Activated naive CD4-positive, alpha-beta T cell treated with Interleukin-2 at 50 U/mL for 16 hours (primary cell): ENCODE results near the gene CEND1.
A peak's percentile ranks its signal among the peaks of the same experiment; 100 is the strongest.

Experiments
- DNase-seq: peaks from one replicate; pipeline ENCODE4 v3.0.0-alpha.2; 2020

Gene CEND1

DNA sequence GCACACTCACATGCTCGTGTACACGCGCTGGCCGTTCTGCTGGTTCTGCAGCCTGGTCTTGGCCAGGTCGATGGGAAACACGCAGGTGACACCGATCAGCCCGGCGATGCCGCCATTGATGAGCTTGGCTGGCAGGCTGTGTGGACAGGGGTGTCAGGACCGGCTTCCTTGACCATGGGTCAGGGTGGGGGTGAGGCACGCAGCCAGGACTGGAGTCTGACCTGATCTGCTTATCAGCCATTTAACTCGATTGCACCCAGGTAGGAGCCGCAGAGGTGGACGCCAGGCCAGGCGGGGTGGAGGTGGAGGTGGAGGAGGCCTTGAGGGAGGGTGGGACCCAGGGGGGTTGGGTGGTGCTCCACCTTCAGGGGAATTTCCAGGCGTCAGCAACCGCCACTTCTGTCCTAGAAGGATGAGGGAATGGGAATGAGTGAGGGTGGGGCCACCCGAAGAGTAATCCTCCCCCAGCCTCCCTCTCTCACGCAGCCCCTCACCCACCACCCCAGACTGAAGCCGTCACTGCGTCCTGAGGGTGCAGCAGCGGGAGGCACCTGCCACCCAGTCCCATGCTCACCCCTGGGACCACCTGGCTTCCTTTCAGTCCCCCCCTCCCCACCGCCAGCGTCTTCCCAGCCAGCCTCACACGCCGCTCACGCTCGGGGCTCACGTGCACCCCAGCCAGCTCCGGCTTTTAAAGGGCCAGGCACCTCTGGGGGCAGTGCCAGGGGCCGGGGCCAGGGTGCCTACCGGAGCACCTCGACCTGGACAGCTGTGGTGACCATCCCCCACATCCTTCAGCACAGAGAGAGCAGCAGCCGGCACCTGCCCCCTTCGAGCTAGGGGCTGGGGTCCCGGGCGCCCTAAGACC, 5.1 kb upstream of the CEND1 start:
- no peak for DNase-seq

DNA sequence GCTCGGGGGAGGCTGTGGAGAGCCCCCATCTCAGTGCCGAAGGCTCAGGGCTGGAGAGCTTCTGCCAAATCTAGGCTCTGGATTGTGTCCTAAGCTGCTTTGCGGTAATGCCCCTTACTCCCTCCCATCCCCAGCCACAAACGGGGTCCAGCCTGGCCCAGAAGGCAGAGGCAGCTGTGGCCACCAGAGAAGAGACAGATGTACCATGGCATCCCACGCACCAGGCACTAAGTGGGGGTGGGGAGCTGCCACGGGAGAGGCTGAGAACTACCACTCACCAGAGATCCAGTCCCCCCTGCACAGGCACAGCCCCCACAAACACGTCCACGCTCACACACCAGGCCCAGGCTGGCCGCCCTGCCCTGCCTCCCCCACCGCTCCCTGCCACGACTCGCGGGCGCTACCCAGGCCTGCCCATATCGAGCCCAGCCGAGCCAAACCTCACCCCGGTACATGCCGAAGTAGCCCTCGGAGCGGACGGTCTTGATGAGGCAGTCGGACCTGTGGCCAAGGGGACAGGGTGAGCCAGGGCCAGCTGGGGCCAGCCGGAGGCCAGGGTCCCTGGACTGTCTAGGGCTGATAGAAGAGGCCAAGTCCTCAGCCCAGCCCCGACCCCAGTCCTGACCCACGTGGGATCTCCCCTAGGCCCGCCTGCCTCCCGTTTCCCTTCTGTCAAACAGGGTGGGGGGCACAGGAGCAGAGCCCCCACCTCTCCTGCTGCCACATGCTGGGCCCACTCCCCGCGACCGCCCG, 4.3 kb upstream of the CEND1 start:
- no peak for DNase-seq

DNA sequence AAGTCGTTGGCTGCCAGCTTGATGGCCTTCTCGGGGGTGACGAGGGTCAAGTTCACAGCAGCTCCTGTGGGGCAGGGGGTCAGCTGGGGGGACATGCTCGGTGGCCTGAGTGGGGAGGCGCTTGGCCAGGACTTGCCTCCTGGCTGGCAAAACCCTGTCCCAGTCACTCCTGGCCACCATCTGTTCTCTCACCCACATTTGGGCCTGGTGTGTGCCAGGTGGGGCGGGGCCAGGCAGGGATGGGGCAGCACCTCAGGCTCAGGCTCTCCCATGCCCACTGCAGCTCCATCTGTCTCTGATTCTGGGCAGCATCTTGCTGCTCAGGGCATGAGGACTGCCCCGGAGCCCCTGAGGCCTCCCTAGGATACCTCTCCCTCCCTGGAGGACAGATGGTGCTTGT, 3.7 kb upstream of the CEND1 start:
- no peak for DNase-seq

DNA sequence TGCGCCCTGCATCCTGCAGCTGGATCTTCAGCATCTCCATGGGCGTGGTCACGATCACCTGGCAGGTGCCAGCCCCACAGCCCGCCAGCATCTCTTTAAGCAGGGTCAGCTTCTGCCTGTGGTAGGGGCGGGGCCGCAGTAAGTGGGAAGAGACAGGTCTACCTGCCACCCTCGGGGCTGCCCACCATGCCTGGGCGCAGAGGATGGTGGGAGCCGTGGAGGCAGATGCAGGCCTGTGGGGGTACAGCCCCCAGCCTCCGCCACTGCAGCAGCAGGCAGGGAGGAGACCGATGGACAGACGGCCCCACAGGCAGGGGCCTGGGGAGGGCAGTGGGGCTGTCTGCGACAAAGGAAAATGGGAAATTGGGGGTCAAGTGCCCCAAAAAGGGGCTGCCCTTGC, 3.0 kb upstream of the CEND1 start:
- no peak for DNase-seq

DNA sequence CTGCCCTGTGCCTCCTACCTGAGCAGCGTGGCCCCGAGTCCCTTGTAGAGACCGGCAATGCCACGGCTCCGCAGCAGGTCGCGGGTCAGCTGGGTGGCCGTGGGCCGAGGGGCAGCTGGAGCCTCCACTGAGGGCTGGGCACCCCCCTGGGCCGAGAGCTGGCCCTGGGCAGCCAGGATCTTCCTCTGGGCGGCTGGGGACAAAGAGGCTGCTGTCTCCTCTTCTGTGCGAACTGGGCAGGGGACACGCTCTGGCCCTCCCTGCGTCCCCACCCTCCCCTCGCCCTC, 2.6 kb upstream of the CEND1 start:
- no peak for DNase-seq

DNA sequence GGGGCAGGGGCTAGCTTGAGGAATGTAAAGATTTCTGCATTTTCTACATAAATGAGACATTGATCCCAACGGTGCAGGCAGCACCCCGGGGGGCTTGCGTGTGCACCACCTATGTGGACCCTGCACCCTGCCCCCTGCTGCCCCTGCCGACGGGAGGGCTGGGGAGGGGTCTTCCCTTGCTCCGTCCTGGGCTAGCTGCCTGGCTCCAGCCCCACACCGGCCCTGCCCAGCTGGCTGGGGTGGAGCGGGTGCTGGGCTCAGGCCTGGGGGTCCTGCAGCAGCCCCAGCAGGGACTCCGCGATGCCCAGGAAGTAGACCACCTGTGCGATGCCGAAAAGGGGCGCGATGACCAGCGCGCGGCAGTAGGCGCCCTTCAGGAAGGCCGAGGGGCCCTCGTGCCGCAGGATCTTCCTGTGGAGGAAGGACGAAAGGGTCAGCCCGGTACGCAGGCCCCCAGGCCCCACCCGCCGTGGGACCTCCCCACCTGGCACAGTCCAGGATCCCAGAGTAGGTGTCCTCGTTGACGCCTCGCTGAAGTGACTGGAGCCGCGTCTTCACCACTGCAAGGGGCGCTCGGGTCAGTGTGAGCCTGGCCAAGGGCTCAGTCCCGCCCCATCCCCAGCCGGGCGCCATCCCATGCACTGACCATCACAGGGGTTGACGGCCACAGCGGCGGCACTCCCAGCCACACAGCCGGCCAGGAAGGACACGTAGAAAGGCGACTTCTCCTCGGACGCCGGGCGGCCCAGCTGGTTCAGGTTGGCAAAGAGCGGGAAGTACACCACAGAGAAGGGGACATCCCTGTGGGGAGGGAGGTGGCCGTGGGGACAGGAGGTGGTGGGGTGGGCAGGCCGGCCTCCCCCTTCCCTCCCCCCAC, 2.0 kb upstream of the CEND1 start:
- no peak for DNase-seq

DNA sequence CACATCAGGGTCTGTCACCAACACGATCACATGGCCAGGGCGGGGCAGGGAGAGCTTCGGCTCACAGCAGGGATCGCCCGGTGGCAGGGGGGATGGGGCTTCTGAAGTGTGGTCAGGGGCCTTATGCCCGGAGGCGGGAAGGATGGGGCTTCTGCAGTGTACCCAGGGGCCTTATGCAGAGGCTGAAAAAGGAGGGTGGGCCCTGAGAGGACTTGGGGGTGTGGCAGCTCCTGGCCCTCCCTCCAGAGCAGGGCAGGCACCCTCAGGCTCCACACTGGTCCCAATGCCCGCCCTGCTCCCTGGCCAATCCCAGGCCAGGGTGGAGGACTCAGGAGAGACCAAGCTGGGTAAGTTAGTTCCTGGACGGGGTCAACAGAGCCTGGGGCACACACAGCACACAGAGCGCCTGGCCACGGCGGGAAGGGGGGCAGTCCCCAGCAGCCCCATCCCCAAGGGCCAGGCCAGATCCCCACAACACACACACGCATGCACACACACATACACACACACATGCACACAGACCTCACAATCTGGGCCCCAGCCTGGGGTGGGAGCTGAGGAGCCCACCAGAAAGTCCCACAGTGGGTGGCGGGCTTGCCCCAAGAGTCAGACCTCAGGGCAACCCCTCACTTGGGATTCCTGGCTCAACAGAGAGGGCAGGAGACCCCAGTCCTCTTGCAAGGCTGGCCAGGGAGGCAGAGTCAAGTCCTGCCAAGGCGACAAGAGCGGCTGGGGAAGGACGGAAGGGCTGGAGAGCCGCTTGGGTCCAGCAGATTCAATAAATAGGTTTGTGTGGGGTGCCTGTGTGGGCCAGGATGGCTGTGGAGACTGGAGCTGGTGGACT, 1.1 kb upstream of the CEND1 start:
- DNase-seq, result no peak

DNA sequence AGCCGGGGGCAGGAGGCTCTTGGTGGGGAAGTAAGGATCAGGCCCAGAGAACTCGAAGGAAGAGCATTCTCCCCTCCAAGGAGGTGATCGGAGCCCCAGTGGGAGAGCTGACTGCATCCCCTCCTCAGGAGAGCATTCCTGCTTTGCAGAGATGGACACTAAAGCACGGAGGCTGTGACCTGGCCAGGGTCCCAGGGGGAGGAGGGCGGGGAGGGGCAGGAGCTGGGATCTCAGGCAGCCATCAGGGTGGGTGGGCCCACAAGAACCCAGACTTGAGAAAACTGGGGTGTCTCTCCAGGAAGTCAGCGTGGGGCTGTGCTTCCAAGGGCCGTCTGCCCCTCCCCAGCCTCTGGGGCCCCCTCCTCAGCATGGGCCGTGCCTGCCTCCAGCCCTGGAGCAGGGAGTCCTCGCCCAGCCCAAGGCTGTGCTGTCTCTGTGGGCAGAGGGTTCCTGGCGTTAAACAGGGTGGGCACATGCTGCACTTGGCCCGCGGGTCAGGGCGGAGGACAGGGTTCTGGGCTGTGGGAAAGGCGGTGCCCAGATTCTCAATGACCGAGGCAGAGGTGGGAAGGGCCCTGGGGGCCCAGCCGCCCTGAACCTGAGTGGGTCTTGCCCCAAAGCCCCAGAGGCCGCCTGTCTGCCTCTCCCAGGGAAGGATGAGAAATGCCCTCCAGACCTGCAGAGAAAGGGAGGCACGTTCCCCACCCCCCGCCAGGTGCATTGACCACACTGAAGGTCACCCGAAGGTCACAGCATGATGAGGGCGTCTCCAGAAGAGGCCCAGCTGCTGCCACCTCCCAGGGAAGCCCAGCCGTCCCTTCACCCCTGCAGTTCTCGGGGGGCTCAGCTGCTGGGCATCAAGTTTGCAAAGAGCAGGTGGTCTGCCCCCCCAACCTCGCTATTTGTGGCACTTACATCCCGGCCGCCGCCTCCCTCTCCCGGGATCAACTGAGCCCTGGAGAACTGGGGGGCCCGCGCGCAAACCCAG, 643 bp downstream of the CEND1 start:
- no peak for DNase-seq

DNA sequence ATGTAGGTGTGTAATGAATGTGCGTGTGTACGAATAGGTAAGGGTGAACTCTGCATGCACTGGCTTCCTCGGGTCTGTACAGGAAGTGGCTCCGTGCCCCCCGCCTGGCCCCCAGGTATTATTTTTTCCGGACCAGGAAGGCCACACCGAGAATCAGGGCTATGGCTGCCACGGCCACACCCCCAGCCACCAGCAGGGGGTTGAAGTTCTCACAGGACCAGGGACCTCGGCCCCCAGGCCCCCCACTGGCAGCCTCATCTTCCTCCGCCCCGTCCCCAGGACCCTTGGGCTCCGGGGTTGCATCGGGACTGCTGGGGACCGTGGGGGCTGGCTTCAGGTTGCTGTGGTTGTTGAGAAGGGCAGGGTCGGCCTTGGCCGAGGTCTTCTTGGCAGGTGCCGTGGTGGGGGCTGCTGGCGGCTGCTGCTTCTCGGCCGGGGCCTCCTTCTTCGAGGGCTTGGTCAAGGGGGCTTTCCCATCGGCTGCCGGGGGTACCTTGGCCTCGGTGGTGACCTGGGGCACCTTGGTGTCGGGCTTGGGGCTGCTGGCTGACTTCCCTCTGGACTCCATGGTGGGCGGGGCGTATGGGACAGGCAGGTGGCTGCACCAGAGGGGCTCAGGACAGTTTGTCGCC, 1.8 kb downstream of the CEND1 start:
- DNase-seq, result no peak

DNA sequence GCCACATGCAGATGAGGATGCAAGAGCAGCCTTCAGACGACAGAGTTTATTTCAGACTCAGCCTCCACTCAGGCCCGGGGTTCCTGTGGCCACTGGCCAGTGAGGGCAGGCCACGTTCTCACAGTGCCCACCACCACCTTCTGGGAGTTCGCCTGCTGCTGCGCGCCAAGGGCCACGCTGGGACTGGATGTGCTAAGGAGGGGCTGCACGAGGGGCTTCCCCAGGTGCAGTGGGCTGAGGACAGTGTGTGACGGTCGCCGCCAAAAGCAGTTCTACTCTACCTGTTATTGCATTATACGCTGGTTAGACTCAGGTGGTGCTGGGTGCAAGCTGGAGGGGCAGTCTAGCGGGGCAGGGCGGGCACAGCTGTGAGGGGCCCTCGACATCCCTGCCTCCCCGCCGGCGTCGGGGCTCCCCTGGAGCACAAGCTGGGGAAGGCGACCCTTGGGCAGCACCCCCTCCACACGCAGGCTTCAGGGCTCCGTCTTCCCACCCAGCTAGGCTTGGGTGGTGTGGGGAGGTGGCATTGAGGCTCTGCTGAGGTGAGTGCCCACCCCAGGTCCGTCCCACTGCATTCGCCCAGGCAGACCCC, 2.7 kb downstream of the CEND1 start:
- DNase-seq, result no peak

DNA sequence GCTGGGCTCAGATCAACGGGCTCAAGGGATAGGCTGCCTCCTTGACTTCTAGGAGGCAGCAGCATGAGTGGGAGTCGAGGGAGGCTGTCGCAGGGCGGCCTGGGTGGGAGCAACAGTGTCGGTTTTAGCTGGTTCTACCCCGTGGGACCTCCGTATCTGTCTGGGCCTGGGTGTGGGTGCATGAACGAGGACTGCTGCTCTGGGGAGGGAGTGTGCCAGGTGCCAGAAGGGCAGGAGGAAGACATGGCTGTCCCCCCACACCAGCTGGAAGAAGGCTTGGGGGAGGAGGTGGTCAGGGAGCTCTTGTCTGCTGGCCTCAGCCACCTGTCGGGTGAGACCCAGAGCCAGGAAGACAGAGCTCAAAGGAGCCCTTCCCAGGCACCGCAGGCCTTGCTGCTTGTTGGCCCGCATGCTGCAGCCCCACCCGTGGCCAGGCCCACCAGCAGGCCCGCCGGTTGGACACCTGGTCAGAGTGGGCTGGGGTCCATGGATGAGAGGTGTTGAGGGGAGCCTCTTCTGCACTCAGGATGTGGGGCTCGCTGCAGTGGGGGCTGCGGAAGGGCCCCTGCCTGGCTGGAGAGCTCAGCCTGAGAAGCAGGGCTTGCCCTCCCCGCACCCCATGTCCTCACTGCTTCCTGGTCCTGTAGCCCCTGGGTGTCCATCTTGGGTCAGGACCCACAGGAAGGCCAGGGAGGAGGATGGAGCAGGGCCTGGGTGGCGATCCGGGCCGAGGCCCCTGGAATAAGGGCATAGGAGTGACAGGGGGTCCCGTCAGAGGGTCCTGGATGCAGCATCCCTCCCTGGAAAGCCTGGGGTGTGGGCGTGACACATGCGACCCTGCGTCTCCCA, 3.4 kb downstream of the CEND1 start:
- no peak for DNase-seq

DNA sequence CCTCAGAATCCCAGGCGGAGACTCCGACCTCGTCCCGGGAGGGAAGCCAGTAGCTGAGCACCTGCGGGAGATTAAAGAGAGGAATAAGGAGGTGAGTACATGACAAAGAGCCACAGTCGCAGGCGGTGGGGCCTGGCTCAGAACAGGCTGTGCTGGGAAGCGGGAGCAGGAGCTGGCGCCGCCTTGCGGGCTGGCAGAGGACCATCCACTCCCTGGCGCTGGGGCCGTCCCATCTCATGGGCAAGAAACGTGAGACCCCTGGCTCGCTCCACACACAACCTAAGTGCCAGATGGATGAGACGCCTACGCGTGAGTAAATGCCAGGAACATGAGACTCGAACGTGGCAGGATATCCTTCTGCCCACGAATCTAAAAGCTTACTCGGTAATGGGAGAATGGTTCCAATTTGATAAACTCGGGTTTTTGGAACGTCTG, 6.3 kb downstream of the CEND1 start:
- DNase-seq, result peak; percentile 46

DNA sequence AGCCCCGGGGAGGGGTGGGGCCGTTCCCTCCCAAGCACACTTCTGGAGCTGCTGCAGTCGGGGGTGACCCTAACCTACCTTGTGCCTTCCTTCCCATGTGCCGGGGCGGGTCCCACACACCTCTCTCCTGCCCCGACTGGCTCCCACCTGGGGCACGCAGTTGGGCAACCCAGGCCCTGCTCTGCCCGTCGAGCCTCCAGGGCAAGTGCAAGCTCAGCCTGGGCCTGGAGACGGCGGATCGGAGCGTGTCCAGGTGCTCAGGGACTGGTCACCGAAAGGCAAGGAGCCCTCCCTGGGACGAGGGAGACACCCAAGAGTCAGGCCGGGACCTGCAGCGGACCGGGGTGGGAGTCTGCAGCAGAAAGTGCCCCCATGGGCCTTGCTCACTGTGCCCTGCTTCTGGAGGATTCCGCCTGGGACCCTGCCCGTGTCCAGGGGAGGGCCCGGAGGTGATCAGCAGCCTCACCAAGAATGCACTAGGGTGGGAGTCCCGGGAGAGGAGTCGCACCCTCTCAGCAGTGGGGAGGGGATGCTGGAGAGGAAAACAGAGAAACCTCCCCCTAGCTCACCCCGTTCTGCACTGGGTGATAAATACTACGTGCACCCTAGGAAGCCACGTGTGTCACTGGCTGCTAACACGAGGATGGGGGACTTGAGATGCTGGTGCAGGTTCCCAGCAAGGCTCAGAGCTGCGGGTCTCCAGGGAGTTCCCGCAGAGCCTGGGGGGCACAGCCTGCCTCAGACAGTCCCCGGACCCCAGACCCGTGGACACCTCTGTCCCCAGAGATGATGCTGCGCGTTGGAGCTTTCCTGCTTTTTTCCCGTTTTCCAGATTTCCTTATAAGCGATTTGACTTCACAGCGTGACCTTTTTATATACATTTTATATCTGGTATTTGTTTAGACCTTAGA, 7.4 kb downstream of the CEND1 start:
- DNase-seq, result no peak

DNA sequence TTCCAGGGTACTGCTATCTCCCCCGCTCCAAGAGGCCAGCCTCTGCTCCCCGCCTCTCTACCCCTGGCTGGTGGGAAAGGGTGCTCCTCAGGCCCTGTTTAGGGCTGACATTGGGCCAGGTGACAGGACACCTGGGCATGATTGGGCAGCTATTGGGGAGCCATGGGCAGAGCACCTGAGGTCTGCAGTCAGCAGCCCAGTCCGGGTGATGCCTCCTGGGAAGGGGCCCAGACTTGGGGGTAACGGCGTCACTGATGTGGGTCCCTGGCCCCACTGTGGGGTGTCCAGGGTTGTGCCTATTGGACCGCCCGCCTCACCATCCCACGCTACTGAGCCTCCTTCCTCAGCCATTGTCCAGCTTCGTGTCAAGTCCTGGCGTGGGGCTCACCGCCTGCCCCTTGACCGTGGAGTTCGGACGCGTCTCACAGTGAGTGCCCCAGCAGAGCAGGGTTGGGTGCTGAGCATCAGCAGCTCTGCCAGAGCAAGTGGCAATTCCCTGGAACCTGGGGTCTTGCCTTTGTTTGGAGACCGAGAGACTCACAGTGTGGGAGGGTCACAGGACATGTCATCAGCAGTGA, 9.8 kb downstream of the CEND1 start:
- DNase-seq, result no peak

DNA sequence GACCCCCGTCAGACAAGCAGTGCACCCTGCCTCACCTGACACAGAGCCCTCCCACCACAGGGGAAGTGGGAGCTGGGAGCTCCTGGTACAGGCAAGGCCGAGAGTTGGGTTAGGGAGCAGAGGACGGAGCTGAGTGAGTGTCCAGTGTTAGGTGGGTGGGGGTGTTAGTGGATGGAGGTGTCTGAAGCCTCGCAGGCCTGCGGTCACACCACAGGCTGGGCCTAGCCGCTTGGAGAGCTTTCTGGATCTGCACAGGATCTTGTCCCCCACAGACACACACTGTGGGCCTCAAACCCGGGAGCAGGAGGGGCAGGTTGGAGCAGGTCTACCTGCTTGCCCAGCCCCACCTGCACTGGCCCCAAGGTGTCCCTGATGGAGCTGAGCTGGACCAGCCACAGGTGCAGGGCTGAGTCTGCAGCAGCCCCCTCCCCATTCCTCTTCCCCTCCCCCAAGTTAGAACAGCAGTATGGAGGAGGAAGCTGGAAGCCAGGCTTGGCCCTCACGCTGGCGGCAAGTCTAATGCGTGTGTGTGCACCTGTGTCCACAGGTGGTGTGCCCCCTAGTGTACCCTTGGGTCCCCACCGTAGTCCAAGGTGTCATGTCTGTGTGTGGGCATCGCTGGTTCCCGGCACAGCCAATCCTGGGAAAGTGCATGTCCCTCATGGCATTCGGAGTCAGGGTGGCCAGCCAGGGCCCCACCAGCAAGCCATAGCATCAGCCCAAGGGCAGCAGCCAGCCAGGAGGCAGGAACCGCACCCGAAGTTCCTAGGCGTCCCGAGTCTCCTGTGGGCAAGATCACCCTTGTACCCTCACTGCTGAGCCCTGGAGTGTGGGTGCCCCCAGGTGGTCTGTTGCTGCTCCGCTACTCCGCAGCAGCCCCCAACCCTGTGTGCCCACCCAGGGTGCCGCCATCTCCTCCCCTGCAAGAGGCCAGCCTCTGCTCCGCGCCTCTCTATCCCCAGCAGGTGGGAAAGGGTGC, 10.6 kb downstream of the CEND1 start:
- no peak for DNase-seq
